NCI-H748 (cell line): Measurements from ENCODE around the gene ANKRD42.
A peak's percentile ranks its signal among the peaks of the same experiment; 100 is the strongest.

Source experiments
- DNase-seq: peaks from one replicate; lab custom pipeline; 2025; ENCODE audit not compliant: unreplicated experiment; lab: John Stamatoyannopoulos, UW

ANKRD42 gene

DNA sequence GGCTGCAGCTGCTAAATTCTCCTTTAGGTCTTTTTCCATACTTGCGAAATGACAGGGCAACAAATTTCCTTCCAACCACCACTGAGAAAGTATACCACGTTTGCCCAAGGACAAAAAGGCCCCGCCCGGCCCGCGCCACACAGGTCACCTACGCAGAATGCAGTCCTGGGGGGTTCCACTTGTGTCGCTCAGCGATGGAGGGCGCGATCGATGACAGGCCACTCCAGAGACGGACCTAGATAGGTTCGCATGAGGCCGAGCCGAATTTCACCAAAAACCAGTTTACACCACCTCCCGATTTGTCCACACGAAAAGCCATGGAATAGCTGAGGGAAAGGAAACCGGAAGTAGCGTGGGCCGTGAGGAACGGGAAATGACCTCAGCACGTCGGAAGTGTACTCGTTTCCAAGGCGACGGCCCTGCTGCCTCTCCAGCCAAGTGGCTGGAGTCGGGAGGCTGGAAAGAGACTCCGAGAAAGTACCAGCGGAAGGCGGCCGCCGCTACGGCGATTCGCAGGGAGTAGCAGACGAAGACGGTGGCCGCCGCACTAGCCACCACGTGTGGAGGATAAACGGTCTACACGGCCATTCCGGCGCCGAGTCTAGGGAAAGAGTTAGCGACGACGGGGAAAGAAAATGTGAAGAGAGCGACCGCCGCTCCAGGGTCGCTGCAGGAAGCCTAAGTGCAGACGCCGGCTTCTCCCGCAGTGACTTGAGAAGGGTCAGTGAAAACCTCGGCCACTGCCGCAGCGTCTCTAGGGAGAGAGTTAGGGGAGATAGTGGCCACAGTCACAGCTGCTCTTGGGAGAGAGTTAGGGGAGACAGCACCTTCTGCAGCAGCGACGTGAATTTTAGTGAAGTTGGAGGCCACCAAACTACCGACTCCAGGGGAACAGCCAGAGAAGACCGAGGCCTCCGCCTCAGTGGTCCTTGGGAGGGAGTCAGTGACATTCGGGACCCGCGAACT is at the start of gene ANKRD42:
Gene ANKRD42 (plus strand): TSS at position 398 of the 966 bp plus-strand sequence. CDS start 959 bp downstream, outside the sequence.
- DNase-seq, result peak; percentile 92

DNA sequence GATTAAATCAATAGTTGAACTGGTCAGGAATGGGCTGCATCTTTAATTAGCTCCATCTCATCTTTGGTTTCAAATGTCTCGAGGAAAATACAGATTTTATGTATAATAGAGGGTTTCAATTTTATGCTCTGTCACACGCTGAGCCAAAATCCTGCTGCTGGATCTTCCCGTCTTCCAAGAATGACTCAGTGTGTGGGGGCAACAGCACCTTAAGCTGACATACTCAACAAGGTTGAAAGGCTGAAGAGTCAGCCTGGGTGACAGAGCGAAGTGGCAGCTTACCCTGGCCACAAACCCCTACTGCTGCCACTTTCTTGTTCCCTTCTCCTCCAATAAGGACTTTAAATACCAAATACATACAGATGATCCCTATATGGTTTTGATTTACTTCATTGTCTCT is 45.6 kb upstream of the ANKRD42 start:
- DNase-seq, result no peak

GRCh38 chr11:83150450-83150849 is 43.1 kb upstream of the ANKRD42 start:
- DNase-seq, result no peak

DNA sequence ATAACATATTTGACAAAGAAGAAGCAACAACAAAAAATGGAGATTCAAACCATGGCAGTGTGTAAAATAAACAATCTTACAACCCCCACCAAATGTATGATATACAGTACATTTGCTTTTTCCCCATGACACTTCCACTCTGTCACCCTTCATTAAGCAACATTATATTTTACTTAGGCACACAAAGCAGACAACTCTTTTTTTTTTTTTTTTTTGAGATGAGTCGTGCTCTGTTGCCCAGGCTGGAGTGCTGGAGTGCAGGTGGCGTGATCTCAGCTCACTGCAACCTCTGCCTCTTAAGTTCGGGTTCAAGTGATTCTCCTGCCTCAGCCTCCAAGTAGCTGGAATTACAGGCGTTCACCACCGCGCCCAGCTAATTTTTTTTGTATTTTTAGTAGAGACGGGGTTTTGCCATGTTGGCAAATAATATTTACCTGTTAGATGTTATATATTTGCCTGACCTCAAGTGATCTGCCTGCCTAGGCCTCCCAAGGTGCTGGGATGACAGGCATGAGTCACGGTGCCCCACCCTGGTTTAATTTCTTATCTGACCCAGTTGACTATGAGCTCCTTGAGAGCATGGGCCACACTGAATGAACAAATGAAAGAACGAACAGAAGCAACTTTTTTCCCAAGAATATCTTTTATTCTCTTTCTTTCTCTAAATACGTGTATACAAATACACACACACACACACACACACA is 42.1 kb upstream of the ANKRD42 start:
- no peak for DNase-seq

- DNase-seq, result no peak
Observed at GRCh38 chr11:83152264-83152663, 41.2 kb upstream of the ANKRD42 start.

GRCh38 chr11:83153764-83154163 is 39.7 kb upstream of the ANKRD42 start:
- no peak for DNase-seq

- DNase-seq, result peak; percentile 99
Observed at GRCh38 chr11:83156144-83156995, 37.1 kb upstream of the ANKRD42 start.

DNA sequence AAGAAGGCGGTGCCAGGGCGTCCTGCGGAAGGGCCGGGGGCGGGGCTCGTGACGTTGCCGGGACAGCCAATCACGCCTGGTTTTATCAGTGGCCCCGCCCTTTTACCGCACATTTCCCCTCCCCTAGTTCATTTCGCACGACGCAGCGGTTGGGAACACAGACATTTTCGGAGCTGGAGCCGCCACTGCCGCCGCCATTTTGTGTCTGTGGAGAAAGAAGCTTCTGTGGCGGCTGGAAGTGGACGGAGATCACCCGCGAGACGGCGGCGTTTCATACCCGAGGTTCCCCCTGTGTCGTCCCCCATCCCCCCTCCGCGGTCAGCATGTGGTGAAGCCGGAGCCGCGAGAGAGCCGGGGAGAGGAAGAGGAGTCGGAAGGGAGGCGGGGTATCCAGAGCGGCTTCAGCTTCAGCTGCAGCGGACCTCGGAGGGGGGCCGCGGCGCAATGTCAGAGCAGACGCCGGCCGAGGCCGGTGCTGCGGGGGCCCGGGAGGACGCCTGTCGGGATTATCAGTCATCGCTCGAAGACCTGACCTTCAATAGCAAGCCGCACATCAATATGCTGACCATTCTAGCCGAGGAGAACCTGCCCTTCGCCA is 36.4 kb upstream of the ANKRD42 start, which contains the start of gene PCF11:
Gene PCF11 (plus strand): TSS at position 136 of the 598 bp plus-strand sequence. CDS start 309 bp downstream, at position 445.
- DNase-seq, result no peak

DNA sequence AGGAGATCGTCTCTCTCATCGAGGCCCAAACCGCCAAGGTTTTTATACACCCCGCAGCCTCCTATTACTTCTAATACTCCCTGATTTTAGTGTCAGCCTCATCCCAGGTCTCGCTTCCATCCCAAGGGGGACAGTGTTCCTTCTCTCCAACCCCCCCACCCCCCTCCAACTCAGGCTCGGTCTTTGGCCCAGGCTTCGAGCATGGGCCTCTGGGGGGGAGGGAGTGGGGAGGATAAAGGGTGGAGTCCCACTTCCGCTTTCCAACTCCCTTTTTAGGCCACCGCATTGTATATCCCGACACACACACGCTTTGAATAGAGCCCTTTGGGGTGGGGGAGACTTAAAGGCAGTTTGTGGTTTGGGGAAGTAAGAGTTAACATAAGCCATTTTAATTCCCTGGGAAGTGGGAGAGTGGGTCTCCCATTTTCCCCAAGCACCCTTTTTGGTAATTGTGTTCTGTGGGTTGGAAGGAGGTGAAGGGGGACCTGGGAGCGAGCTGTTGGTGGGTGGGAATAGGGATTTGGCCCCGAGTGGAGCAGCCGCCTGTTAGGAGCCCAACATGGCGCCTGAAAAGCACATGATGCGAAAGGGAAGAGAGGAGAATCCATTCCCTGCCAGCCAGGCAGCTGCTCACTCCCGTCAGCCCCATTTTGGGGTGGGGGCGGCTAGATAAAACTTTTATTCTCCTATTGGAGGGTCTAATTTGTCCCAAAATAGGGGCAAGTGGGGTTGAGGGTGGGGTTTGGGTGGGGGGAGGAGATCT is 35.7 kb upstream of the ANKRD42 start:
- DNase-seq, result peak; percentile 46

DNA sequence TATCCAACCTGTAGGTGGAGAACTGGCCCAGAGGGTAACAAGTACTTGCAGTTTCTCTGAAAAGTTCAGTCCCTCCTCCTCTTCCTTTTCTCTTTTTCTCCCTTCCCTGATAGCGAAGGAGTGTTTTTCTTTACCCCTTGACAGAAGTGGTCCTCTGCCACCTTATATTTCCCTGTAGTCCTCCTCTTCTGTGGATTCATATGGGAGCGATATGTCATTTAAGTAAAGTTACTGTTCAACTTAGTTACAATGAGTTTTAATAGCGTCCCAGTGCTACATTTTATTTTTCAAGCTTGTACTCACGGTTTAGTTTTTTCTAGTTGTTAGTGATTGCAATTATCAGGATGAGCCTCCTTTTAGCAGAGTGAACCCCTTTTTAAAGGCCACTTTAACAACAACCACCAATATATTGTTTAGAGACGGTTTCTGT is 35.1 kb upstream of the ANKRD42 start:
- DNase-seq, result no peak

- DNase-seq, result no peak
Observed at GRCh38 chr11:83158965-83159901, 34.3 kb upstream of the ANKRD42 start.

DNA sequence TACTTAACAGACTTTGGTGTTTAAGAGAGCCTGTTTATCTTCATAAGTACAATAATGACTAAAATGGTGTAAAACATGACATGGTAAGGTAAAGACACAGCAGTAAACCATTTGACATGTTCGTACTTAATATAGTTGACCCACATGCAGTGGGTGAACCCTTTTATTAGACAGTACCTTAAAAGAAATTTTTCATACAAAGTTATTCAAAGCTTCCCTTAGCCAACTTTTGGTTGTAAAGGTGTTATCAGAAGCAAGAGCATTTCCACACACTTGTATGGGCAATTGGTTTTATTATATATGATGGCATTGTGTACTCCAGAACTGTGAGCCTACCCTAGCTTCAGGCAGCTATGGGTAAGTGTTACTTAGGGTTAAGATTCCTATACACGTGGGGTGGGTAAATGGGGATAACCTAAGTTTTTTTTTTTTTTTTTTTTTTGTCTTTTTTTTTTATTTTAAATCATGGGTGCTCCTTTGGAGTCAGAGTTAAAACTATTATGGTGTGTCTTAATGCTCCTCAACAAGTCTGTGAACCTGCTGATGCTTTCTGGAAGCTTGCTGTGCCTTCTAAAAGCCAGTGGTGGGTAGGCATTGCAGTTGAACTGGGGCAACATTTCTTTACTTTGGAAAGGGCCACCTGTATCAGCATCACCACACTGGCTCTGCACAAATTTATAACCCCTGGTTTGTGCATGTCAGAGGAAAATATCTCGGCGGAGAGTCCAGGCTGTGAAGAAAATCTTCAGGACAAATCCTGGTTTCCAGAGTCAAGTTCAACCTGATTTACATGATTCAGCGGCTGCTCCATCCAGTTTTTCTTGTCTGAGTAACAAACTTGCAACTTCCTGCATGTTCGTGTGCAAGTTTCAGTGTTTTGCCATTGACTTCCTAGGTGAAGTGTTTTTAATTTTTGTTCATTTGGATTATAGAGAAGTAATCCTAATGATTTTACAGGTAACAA is 33.3 kb upstream of the ANKRD42 start:
- DNase-seq, result no peak

DNA sequence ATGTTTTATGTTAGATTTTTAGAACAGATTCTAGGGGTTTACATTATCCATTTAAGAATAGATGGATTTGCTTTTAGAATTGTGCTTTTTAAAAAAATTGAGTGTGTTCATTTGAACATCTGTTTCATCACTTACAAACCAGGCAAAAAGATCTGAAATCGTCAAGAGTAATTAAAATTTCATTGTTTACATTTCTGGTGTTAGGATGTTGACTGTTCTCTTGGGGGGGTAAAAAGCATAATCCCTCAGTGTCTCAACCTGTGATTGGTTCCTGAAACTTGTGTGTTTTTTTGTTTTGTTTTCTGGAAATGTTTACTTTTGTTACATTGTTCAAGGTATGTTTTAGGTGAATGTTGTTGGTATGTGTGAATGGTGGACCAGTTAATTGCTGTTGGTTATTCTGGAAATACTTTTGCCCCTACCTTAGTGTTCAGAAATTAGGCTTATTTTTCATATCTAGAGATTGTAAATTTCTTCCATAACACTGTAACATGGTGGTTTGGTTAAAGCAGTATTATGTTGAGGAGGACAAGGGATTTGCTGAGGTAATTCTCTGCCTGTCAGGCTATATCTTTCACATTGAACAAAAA is 31.8 kb upstream of the ANKRD42 start:
- no peak for DNase-seq

GRCh38 chr11:83162377-83162776 is 31.1 kb upstream of the ANKRD42 start:
- no peak for DNase-seq

- DNase-seq, result no peak
Observed at GRCh38 chr11:83166193-83166866, 27.2 kb upstream of the ANKRD42 start.

DNA sequence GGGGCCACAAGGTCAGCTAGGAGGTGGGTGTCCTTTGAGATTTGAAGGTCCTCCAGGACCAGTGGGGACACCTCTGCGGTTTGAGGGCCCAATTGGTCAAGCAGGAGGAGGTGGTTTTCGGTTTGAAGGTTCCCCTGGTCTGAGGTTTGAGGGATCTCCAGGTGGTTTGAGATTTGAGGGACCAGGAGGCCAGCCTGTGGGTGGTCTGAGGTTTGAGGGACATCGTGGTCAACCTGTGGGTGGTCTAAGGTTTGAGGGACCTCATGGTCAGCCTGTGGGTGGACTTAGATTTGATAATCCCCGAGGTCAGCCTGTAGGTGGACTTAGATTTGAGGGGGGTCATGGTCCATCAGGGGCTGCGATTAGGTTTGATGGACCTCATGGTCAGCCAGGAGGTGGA is 24.8 kb upstream of the ANKRD42 start:
- DNase-seq, result no peak

GRCh38 chr11:83170865-83171264 is 22.6 kb upstream of the ANKRD42 start:
- no peak for DNase-seq
